ENCODE results near the gene TTLL5. TPM values are rescaled to one million over a fixed set of nuclear protein-coding genes. Genes with fewer than 3 reads are reported as not detected.

TTLL5 gene
- total and polyA plus RNA-seq, 9 of the 15 experiments (the other 6 are each of a cell fraction or from before 2014, with no cell fraction given), result 4.1 to 18.9 (median 12.6) TPM

DNA sequence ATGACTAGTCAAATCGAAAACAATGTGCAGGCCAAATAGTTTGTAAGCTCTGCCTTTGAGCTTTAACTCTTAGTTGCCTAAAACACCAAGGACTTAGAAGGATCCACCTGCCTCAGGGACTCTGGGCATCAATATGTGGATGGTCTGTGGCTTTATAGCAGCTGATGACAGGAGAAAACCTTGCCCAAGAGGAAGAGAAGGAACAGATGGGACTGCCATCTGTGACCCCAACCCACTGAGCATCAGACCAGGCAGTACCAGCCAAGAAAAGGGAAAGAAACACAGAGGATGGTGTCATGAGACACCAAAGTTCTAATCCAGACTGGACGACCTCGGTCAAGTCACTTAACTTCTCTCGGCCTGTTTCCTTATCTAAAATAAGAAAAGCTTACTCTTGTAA is 308.1 kb downstream of the TTLL5 start:
- in situ Hi-C loops (cut with MboI), result no loop called here
- Histone ChIP-seq H3K36me3 (ENCODE audit: control insufficient read depth, insufficient read depth, low read length) (no peaks in the 10 kb centered on the region), H3K4me3 (no peak overlapping the region), H3K4me2 (ENCODE audit: insufficient read depth, low read length) (no peak overlapping the region), H3K79me2 (ENCODE audit: control insufficient read depth, insufficient read depth, low read length) (no peaks in the 10 kb centered on the region), H3K9ac (ENCODE audit: insufficient read depth in 1 of 2, low read depth in 2 of 2, low read length in 2 of 2) (no peak overlapping the region), H3K9me1 (ENCODE audit: control insufficient read depth, insufficient read depth, low read length) (no peaks in the 10 kb centered on the region), H3K4me1 (replicated peaks in 1 of 2; ENCODE audit: control insufficient read depth in 2 of 2, insufficient read depth in 2 of 2, low read length in 2 of 2) (no peaks in the 10 kb centered on the region), H2AFZ (ENCODE audit: low read depth, low read length) (no peak overlapping the region), H4K20me1 (replicated peaks; ENCODE audit: control insufficient read depth, insufficient read depth, low read length) (no peaks in the 10 kb centered on the region), H3K9me3 (replicated peaks; ENCODE audit: control insufficient read depth, insufficient read depth, low read depth, low read length) (no peaks in the 10 kb centered on the region), H3K27ac (ENCODE audit: extremely low read depth, low read depth, low read length) (no peak overlapping the region), H3K27me3 (ENCODE audit: control insufficient read depth in 2 of 2, insufficient read depth in 2 of 2, low read length in 2 of 2) (no peaks in the 10 kb centered on the region)
- CTCF ChIA-PET (ENCODE audit: low intra/inter-chr PET ratio), result no interaction called here
- TF ChIP-seq, protein P1, sequence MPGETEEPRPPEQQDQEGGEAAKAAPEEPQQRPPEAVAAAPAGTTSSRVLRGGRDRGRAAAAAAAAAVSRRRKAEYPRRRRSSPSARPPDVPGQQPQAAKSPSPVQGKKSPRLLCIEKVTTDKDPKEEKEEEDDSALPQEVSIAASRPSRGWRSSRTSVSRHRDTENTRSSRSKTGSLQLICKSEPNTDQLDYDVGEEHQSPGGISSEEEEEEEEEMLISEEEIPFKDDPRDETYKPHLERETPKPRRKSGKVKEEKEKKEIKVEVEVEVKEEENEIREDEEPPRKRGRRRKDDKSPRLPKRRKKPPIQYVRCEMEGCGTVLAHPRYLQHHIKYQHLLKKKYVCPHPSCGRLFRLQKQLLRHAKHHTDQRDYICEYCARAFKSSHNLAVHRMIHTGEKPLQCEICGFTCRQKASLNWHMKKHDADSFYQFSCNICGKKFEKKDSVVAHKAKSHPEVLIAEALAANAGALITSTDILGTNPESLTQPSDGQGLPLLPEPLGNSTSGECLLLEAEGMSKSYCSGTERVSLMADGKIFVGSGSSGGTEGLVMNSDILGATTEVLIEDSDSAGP (CRISPR knock-in tag; IDR thresholded peaks at IDR 0.05), result no peak
- TF ChIP-seq MXI1 (IDR thresholded peaks at IDR 0.05; ENCODE audit: low read depth, low read length) (no peak), PHB2 (IDR thresholded peaks at IDR 0.05; ENCODE audit: low read depth) (no peak), ZNF511 (CRISPR knock-in tag; IDR thresholded peaks at IDR 0.05) (no peak), ZFP36 (IDR thresholded peaks at IDR 0.05; ENCODE audit: low read depth, low read length, partially characterized antibody) (no peak), KDM2B (CRISPR knock-in tag; IDR thresholded peaks at IDR 0.05) (no peak), ADNP (tag; IDR thresholded peaks at IDR 0.05) (no peak), ARHGAP35 (IDR thresholded peaks at IDR 0.05; ENCODE audit: partially characterized antibody) (no peak)
- TF ChIP-seq, protein P2, sequence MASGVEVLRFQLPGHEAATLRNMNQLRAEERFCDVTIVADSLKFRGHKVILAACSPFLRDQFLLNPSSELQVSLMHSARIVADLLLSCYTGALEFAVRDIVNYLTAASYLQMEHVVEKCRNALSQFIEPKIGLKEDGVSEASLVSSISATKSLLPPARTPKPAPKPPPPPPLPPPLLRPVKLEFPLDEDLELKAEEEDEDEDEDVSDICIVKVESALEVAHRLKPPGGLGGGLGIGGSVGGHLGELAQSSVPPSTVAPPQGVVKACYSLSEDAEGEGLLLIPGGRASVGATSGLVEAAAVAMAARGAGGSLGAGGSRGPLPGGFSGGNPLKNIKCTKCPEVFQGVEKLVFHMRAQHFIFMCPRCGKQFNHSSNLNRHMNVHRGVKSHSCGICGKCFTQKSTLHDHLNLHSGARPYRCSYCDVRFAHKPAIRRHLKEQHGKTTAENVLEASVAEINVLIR (CRISPR knock-in tag; IDR thresholded peaks at IDR 0.05), result no peak
- TF ChIP-seq, protein P3, sequence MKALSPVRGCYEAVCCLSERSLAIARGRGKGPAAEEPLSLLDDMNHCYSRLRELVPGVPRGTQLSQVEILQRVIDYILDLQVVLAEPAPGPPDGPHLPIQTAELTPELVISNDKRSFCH (CRISPR knock-in tag; IDR thresholded peaks at IDR 0.05), result no peak
- TF ChIP-seq, protein P3 (tag; IDR thresholded peaks at IDR 0.05), result no peak
- FAIRE-seq (no peak), DNase-seq (ENCODE audit: extremely low read depth in 1 of 4, low spot score in 3 of 4) (no peak), ATAC-seq (no peak)
- 27% methylated on average over 4 of the region's 4 CpGs for WGBS (ENCODE audit: insufficient coverage, low coverage, missing lambda C conversion rate)
- POLR2A ChIA-PET, result no interaction called here
- no TSS peak for BruUV-seq (replicated peaks)
- intact Hi-C loops (cut with micrococcal nuclease), result no loop called here
